ENCODE measurements around the gene CCDC85A. TPM values are rescaled to one million over a fixed set of nuclear protein-coding genes. Genes with fewer than 3 reads are reported as not detected.
A peak's percentile ranks its signal among the peaks of the same experiment; 100 is the strongest.
"Not testable (repeated sequence)": the region's sequence is repeated elsewhere in the genome, so short reads cannot be mapped to it uniquely, and the experiment has no call there.

Gene CCDC85A
- polyA plus RNA-seq (2013, experiment 1 of 2) = 0.84 TPM
- 0.76 TPM for polyA plus RNA-seq (2013, experiment 2 of 2)

DNA sequence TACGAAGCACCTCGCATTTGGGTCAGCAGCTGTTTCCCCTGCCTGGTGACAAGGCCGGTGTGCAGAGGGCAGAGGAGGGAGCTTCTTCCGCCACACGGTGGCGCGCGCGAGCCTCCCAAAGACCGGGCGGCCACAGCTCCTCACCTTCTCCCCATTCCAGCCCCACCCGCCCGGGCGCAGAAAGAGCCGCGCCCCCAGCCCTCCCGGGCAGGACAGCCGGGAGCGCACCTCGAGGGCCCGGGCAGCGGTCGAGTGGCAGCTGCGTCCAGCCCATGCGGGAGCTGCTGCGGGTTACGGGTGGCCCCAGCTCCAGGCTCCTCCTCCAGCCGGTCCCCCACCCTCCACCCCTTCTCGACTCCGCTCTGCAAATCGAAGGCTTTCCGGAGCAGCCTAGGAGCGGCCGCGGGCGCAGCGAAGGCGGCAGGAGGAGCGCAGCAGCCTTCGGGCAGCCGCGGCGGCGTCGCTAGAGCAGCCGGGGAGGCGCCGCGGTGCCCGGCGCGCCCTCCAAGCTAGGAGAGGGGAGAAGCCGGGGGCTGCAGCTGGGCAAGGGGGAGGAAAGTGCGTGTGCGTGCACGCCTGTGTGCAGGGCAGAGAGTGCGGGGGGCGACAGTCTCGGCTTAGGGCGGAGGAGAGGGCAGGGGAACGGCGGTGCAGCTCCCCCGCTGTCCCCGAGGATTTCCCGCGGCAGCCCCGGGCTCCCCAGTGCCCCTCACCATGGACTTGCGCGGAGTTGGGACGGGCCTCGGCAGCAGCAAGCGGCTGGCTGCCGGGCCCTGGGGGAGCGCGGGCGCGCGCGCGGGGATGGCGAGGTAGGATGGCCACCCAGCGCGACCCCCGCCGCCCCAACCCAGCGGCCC is at the start of gene CCDC85A:
Gene CCDC85A (plus strand): TSS at position 348 of the 857 bp plus-strand sequence. CDS start 635 bp downstream, outside the sequence.
- Histone ChIP-seq H3K27me3 (ENCODE audit: control insufficient read depth in 3 of 3, insufficient read depth in 3 of 3, low read depth in 1 of 3, low read length in 3 of 3) (peaks cover 0 to 73% (median 10%) of the 10 kb centered on the region in 3 experiments), H3K18ac (ENCODE audit: low read length) (peak within 1 kb of the TSS; percentile 74), H4K8ac (ENCODE audit: low read depth, low read length) (no peak within 1 kb of the TSS), H2AFZ (ENCODE audit: low read length) (peak within 1 kb of the TSS; percentile 90), H3K9ac (ENCODE audit: low read depth, low read length, poor library complexity) (peak within 1 kb of the TSS; percentile 83), H3K79me1 (ENCODE audit: low read depth, low read length) (no peaks in the 10 kb centered on the region), H3K27ac (replicated peaks; ENCODE audit: low read length) (no peak within 1 kb of the TSS), H3K14ac (ENCODE audit: low read length) (peak within 1 kb of the TSS; percentile 78), H4K91ac (ENCODE audit: low read depth, low read length, poor library complexity) (no peak within 1 kb of the TSS), H2AK5ac (ENCODE audit: low read depth, low read length) (no peak within 1 kb of the TSS), H3K4me1 (ENCODE audit: control insufficient read depth in 2 of 2, insufficient read depth in 1 of 2, low read depth in 1 of 2, low read length in 2 of 2) (peaks cover 0 to 10% of the 10 kb centered on the region in 2 donors), H3K4ac (ENCODE audit: low read length) (no peak within 1 kb of the TSS), H3K23ac (ENCODE audit: low read depth, low read length, poor library complexity) (peak within 1 kb of the TSS; percentile 61), H2BK12ac (ENCODE audit: low read length) (peak within 1 kb of the TSS; percentile 64), H3K4me3 (ENCODE audit: low read length in 2 of 2) (peak within 1 kb of the TSS; percentile 39 to 83), H2BK15ac (ENCODE audit: low read length) (no peak within 1 kb of the TSS), H2BK120ac (ENCODE audit: low read depth, low read length) (no peak within 1 kb of the TSS), H3K4me2 (ENCODE audit: insufficient read depth, low read length, poor library complexity, severe bottlenecking) (peak within 1 kb of the TSS; percentile 99), H3K36me3 (replicated peaks in 1 of 2; ENCODE audit: control insufficient read depth in 2 of 2, insufficient read depth in 2 of 2, low read length in 2 of 2) (no peaks in the 10 kb centered on the region), H3K9me3 (replicated peaks in 1 of 2; ENCODE audit: control insufficient read depth in 2 of 2, insufficient read depth in 1 of 2, low read depth in 1 of 2, low read length in 2 of 2) (no peaks in the 10 kb centered on the region), H2BK5ac (ENCODE audit: low read length) (no peak within 1 kb of the TSS)
- whole genome bisulfite sequencing, 2 donors (ENCODE audit: extremely low coverage in 2 of 2, insufficient read length in 2 of 2, insufficient replicate concordance in 1 of 2) = no CpG with 5 or more reads among the region's 86 CpGs
- DNase-seq (ENCODE audit: low spot score) = peak; percentile 89

- Histone ChIP-seq H2BK120ac (ENCODE audit: low read depth, low read length) (no peak overlapping the region), H4K8ac (ENCODE audit: low read depth, low read length) (no peak overlapping the region), H2BK5ac (ENCODE audit: low read length) (no peak overlapping the region), H2BK15ac (ENCODE audit: low read length) (no peak overlapping the region), H2BK12ac (ENCODE audit: low read length) (no peak overlapping the region), H3K4me1 (ENCODE audit: control insufficient read depth in 2 of 2, insufficient read depth in 1 of 2, low read depth in 1 of 2, low read length in 2 of 2) (no peaks in the 10 kb centered on the region), H3K4ac (ENCODE audit: low read length) (no peak overlapping the region), H3K23ac (ENCODE audit: low read depth, low read length, poor library complexity) (no peak overlapping the region), H4K91ac (ENCODE audit: low read depth, low read length, poor library complexity) (no peak overlapping the region), H3K27ac (replicated peaks; ENCODE audit: low read length) (no peak overlapping the region), H3K9ac (ENCODE audit: low read depth, low read length, poor library complexity) (no peak overlapping the region), H3K4me2 (ENCODE audit: insufficient read depth, low read length, poor library complexity, severe bottlenecking) (no peak overlapping the region), H2AK5ac (ENCODE audit: low read depth, low read length) (no peak overlapping the region), H3K79me1 (ENCODE audit: low read depth, low read length) (peaks cover 4% of the 10 kb centered on the region), H3K14ac (ENCODE audit: low read length) (no peak overlapping the region), H2AFZ (ENCODE audit: low read length) (no peak overlapping the region), H3K9me3 (replicated peaks in 1 of 2; ENCODE audit: control insufficient read depth in 2 of 2, insufficient read depth in 1 of 2, low read depth in 1 of 2, low read length in 2 of 2) (no peaks in the 10 kb centered on the region), H3K18ac (ENCODE audit: low read length) (no peak overlapping the region), H3K36me3 (replicated peaks in 1 of 2; ENCODE audit: control insufficient read depth in 2 of 2, insufficient read depth in 2 of 2, low read length in 2 of 2) (no peaks in the 10 kb centered on the region), H3K27me3 (ENCODE audit: control insufficient read depth in 3 of 3, insufficient read depth in 3 of 3, low read depth in 1 of 3, low read length in 3 of 3) (no peaks in the 10 kb centered on the region), H3K4me3 (ENCODE audit: low read length in 2 of 2) (no peak overlapping the region)
- DNase-seq (ENCODE audit: low spot score) = no peak
- no CpG with 5 or more reads among the region's 4 CpGs for WGBS, 2 donors (ENCODE audit: extremely low coverage in 2 of 2, insufficient read length in 2 of 2, insufficient replicate concordance in 1 of 2)
Observed at GRCh38 chr2:56134861-56135260, 48.9 kb upstream of the CCDC85A start.

DNA sequence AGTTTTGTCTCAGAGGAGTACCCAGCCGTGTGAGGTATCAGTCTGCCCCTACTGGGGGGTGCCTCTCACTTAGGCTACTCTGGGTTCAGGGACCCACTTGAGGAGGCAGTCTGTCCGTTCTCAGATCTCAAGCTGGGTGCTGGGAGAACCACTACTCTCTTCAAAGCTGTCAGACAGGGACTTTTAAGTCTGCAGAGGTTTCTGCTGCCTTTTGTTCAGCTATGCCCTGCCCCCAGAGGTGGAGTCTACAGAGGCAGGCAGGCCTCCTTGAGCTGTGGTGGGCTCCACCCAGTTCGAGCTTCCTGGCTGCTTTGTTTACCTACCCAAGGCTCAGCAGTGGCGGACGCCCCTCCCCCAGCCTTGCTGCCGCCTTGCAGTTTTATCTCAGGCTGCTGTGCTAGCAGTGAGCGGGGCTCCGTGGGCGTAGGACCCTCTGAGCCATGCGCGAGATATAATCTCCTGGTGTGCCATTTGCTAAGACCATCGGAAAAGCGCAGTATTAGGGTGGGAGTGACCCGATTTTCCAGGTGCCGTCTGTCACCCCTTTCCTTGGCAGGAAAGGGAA is 41.2 kb upstream of the CCDC85A start:
- not testable (repeated sequence) for H3K18ac ChIP-seq (ENCODE audit: low read length); H2AK5ac ChIP-seq (ENCODE audit: low read depth, low read length); H4K8ac ChIP-seq (ENCODE audit: low read depth, low read length); H3K9ac ChIP-seq (ENCODE audit: low read depth, low read length, poor library complexity); H3K27me3 ChIP-seq (ENCODE audit: control insufficient read depth in 3 of 3, insufficient read depth in 3 of 3, low read depth in 1 of 3, low read length in 3 of 3); H4K91ac ChIP-seq (ENCODE audit: low read depth, low read length, poor library complexity); H3K4me3 ChIP-seq (ENCODE audit: low read length in 2 of 2); H2AFZ ChIP-seq (ENCODE audit: low read length); H3K23ac ChIP-seq (ENCODE audit: low read depth, low read length, poor library complexity); H3K14ac ChIP-seq (ENCODE audit: low read length); H3K9me3 ChIP-seq (replicated peaks in 1 of 2; ENCODE audit: control insufficient read depth in 2 of 2, insufficient read depth in 1 of 2, low read depth in 1 of 2, low read length in 2 of 2); H3K79me1 ChIP-seq (ENCODE audit: low read depth, low read length); H2BK12ac ChIP-seq (ENCODE audit: low read length); H3K4ac ChIP-seq (ENCODE audit: low read length); H3K4me2 ChIP-seq (ENCODE audit: insufficient read depth, low read length, poor library complexity, severe bottlenecking); H2BK5ac ChIP-seq (ENCODE audit: low read length); H2BK120ac ChIP-seq (ENCODE audit: low read depth, low read length); H2BK15ac ChIP-seq (ENCODE audit: low read length); DNase-seq (ENCODE audit: low spot score); H3K27ac ChIP-seq (replicated peaks; ENCODE audit: low read length); H3K4me1 ChIP-seq (ENCODE audit: control insufficient read depth in 2 of 2, insufficient read depth in 1 of 2, low read depth in 1 of 2, low read length in 2 of 2); H3K36me3 ChIP-seq (replicated peaks in 1 of 2; ENCODE audit: control insufficient read depth in 2 of 2, insufficient read depth in 2 of 2, low read length in 2 of 2)
- no CpG with 5 or more reads among the region's 15 CpGs for WGBS, 2 donors (ENCODE audit: extremely low coverage in 2 of 2, insufficient read length in 2 of 2, insufficient replicate concordance in 1 of 2)

DNA sequence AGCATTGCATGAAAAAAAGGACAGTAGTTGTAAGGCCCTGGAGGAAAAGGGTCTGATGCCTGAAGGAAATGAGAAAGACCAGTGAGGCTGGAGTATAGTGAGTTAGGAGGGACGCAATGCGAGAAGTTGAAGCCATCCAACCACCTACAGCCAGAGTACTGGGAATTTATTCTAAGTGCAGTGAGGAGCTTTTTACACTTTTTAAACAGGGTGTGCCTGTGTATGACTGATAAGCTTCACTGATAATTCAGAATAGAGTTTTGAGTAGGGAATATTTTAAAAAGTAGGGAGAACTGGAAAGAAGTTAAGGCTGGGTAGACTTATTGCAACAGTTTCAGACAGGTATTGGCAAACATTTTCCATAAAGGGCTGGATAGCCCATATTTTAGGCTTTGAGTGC is 35.9 kb upstream of the CCDC85A start:
- H2BK12ac ChIP-seq (ENCODE audit: low read length) = no peak overlapping the region
- H3K14ac ChIP-seq (ENCODE audit: low read length) = no peak overlapping the region
- no peak overlapping the region for H3K18ac ChIP-seq (ENCODE audit: low read length)
- H2AFZ ChIP-seq (ENCODE audit: low read length) = no peak overlapping the region
- no peaks in the 10 kb centered on the region for H3K4me1 ChIP-seq (ENCODE audit: control insufficient read depth in 2 of 2, insufficient read depth in 1 of 2, low read depth in 1 of 2, low read length in 2 of 2)
- no peaks in the 10 kb centered on the region for H3K27me3 ChIP-seq (ENCODE audit: control insufficient read depth in 3 of 3, insufficient read depth in 3 of 3, low read depth in 1 of 3, low read length in 3 of 3)
- H3K4ac ChIP-seq (ENCODE audit: low read length) = no peak overlapping the region
- H2BK5ac ChIP-seq (ENCODE audit: low read length) = no peak overlapping the region
- H3K4me3 ChIP-seq (ENCODE audit: low read length in 2 of 2) = no peak overlapping the region
- H3K9me3 ChIP-seq (replicated peaks in 1 of 2; ENCODE audit: control insufficient read depth in 2 of 2, insufficient read depth in 1 of 2, low read depth in 1 of 2, low read length in 2 of 2) = peaks cover 0 to 2% of the 10 kb centered on the region in 2 donors
- H2BK120ac ChIP-seq (ENCODE audit: low read depth, low read length) = no peak overlapping the region
- no peak overlapping the region for H4K91ac ChIP-seq (ENCODE audit: low read depth, low read length, poor library complexity)
- no peaks in the 10 kb centered on the region for H3K36me3 ChIP-seq (replicated peaks in 1 of 2; ENCODE audit: control insufficient read depth in 2 of 2, insufficient read depth in 2 of 2, low read length in 2 of 2)
- no peak for DNase-seq (ENCODE audit: low spot score)
- H2BK15ac ChIP-seq (ENCODE audit: low read length) = no peak overlapping the region
- no peaks in the 10 kb centered on the region for H3K79me1 ChIP-seq (ENCODE audit: low read depth, low read length)
- H4K8ac ChIP-seq (ENCODE audit: low read depth, low read length) = no peak overlapping the region
- H2AK5ac ChIP-seq (ENCODE audit: low read depth, low read length) = no peak overlapping the region
- H3K4me2 ChIP-seq (ENCODE audit: insufficient read depth, low read length, poor library complexity, severe bottlenecking) = no peak overlapping the region
- no peak overlapping the region for H3K27ac ChIP-seq (replicated peaks; ENCODE audit: low read length)
- WGBS, 2 donors (ENCODE audit: extremely low coverage in 2 of 2, insufficient read length in 2 of 2, insufficient replicate concordance in 1 of 2) = no CpG with 5 or more reads among the region's 2 CpGs
- no peak overlapping the region for H3K9ac ChIP-seq (ENCODE audit: low read depth, low read length, poor library complexity)
- H3K23ac ChIP-seq (ENCODE audit: low read depth, low read length, poor library complexity) = no peak overlapping the region
